ENCODE measurements around the gene OLFML2A.
"Not testable (repeated sequence)": the region's sequence is repeated elsewhere in the genome, so short reads cannot be mapped to it uniquely, and the experiment has no call there.

OLFML2A gene

DNA sequence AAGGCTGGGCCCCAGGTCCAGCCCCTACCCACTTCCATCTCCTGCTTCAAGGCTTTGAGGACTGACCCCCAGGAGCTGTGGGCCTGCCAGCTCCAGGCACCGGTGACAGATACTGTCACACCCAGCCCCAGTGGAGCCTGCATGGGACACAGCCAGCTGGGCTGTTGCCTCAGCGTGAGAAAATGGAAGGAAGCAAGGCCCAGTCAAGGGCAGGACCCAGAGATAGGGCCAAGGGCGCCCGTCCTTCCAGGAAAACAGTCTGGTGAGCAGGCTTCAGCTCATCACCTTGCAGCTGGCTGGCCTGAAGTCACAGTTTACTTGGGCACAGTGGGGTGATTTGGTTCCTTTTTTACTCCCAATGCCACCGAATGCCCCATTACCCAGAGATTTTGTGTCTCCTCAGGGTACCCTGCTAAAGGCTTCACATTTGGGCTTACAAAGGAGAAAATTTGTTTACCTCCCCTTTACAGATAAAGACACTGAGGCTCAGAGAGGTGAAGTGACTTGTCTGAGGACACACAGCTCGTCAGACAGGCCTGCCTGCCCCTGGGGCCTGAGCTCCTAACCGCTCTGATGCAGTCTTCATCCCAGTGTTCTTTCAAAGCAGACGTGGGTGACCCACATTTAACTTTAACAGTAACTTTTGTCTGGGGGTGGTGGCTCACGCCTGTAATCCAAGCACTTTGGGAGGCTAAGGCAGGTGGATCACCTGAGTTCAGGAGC is 54.9 kb downstream of the OLFML2A start:
- DNase-seq, result no peak

DNA sequence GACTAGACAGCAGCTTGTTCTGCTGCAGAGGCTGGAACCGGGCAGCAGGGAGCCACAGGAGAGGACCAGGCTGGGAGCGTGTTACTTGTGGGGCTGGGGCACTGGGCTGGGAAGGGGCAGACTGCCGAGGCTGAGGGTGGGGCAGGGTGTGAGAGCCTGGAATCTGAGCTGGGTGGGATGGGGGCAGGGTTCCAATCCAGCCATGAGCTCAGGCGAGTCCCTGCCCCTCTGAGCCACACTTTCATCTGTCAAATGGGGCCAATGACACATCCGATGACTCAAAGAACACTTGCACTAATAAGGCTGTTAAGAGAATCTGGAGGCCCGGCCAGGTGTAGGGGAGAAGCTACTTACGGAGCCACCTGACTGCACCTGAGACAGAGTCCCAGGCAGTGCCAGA is 57.7 kb downstream of the OLFML2A start:
- DNase-seq, result no peak

DNA sequence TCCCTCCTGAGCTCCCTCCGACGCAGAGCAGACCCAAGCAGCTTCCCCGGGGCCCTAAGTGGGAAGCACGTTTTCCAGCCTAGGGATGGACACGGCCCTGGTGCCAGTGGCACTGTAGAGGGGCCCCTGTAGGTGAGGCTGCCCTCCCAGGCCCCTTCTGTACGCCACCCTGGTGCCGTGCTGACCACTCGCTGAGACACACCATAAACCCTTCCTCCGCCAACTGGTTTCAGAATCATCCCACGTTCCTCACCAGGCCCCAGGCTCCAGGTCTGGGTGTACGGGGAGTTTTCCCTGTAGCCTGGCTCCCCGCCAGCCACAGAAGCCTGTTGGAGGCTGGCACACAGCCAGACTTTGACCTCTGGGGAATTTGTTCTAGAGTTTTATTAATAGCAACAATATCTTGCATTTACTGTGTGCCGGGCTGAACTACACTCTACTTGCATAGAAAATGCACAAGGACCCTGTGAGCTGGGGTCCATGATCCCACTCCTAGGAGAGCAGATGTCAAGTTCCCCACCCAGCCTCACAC is 58.2 kb downstream of the OLFML2A start:
- DNase-seq, result no peak

DNA sequence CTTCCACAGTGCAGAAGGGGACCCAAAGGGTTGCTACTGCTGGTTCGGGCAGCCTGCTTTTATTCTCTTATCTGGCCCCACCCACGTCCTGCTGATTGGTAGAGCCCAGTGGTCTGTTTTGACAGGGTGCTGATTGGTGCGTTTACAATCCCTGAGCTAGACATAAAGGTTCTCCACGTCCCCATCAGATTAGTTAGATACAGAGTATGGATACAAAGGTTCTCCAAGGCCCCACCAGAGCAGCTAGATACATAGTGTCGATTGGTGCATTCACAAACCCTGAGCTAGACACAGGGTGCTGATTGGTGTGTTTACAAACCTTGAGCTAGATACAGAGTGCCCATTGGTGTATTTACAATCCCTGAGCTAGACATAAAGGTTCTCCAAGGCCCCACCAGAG is 61.2 kb downstream of the OLFML2A start:
- not testable (repeated sequence) for DNase-seq

DNA sequence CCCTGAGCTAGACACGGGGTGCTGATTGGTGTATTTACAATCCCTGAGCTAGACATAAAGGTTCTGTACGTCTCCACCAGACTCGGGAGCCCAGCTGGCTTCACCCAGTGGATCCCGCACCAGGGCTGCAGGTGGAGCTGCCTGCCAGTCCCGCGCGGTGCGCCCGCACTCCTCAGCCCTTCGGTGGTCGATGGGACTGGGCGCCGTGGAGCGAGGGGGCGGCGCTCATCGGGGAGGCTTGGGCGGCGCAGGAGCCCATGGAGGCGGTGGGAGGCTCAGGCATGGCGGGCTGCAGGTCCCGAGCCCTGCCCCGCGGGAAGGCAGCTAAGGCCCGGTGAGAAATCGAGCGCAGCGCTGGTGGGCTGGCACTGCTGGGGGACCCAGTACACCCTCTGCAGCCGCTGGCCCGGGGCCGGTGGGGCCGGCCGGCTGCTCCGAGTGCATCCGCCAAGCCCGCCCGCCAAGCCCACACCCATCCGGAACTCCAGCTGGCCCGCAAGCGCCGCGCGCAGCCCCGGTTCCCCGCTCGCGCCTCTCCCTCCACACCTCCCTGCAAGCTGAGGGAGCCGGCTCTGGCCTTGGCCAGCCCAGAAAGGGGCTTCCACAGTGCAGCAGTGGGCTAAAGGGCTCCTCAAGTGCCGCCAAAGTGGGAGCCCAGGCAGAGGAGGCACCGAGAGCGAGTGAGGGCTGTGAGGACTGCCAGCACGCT is 61.8 kb downstream of the OLFML2A start:
- not testable (repeated sequence) for DNase-seq

DNA sequence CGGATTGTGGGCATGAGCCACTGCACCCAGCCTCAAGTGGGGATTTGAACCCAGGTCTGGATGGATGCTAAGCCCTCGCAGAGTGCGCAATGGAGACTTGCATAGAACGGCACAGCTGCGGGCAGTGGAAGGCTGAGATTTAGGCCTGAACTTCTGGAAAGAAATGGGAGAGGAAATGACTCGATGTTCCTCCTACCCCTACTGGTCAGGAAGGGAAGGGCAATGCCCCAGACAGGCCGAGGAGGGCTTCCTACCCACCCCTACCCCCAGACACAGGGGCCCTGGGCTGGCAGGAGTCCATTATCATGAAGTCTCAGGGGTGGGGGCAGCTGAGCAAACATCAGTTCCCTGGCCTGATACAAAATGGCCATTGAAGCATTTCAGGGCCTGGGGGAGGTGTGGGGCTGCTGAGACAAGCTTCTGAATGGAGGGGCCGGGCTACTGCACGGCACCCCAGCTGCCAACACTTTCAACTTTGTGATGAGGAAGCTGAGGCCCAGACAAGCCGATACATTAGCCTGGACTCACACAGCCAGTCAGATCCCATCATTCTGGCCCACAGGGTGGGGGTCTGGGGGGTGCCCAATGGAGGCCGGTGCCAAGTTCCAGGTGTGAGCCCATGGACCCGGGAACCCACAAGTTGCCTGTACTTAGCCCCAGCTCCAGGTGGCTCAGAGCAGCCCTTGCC is 62.8 kb downstream of the OLFML2A start:
- DNase-seq, result no peak

DNA sequence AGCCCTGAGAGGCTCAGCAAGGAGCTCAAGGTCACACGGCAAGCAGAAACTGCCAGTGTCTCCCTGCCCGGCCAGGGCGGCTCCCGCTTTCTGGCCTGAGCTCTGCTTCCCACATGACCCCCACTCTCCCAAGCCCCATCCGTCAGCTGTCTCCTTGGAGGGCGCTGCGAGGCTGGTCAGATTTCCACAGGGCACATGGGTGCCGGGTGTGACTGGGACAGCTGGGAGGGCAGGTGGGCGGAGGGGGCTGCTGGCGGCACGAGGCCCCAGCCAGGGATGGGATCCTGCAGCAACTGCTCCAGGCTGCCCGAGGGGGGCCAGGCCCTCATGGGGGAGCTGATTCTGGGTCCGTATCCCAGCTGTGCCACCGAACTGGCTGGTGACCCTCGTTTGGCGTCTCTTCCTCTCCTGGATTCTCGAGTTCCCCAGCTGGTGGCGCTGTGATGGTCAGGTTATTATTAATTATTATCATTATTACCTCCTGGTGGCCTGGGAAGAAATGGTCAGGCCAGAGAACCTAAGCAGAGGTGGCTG is 63.4 kb downstream of the OLFML2A start:
- no peak for DNase-seq

DNA sequence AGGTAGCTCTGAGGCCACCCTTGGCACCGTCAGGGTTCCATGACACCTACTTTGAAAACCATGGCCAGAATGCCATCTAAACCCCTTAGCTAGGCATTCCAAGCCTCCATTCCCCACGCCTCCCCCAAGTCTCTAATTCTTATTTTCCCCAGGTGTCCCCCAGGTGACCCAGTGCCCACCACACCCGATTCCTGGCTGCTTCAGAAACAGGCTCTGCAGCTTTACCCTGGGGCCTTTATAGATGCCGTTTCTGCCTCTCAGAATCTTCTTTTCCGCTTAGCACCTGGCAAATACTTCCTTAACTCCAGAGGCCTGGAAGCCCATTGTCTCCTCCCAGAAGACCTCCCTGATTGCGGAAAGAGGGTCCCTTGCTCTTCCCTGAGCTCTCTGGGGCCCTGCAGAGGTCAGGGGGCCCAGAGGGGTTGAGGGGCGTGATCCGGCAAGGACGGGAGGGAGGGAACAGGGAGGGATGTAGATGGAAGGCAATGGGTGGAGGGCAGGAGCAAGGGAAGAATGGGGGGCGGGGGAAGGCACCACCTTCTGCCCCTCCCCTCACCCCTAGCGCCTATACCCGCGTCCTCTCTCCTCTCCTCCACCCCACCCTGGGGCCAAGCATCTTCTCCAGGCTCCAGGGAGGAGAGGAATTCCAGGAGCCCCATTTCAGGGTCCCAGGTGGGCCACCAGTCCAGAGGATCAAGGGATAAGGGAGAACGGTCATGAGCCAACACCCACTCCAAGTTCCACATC is 64.3 kb downstream of the OLFML2A start:
- DNase-seq, result no peak

DNA sequence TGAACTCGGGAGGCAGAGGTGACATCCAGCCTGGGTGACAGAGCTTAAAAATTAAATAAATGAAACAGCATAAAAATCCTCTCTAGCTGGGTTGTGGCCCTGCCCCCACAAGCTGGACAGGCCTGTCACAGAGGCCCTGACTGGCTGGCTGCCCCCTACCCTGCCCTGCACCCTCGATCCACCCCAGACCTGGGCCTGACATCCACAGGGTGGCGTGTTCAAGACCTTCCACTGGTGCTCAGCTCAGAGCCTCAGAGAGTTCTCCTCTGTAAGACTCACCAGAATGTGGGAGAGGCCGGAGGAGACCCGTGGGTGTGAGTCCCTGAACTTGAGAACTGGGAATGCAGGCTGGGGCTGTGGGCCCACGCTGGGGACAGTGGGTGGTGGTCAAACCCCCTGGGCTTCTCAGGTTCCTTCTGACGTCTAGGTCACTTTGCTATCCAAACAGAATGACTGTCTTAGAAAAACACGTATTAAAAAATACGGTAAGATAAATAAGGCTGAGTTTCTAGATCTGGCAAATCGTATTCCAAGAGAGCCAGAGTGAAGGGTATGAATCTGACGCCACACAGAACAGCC is 66.6 kb downstream of the OLFML2A start:
- no peak for DNase-seq

DNA sequence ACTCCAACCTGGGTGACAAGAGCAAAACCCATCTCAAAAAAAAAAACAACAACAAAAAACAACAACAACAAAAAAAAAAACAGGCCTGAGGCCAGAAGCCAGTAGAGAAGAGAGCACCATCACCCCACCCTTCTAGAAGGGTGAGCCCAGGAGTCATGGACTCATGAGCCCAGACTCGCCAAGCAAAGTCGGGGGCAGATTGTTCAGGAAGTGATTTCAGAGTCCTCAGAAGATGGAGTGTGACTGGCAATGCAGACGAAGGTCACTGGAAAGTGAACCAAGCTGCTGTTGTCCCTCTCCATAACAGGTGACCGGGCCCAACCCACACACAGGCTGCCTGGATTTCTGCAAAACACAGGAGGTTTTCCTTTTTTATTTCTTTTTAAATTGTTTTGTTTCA is 67.4 kb downstream of the OLFML2A start:
- DNase-seq, result no peak

DNA sequence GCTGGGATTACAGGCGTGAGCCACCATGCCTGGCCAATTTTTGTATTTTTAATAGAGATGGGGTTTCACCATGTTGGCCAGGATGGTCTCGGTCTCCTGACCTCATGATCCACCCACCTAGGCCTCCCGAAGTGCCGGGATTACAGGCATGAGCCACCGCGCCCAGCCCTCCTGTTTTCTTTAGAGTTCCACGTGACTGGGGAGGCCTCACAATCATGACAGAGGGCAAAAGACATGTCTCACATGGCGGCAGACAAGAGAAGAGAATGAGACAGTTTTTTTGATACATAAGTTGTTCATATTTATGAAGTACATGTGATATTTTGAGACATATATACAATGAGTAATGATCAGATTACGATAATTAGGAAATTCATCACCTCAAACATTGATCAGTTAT is 69.5 kb downstream of the OLFML2A start:
- not testable (repeated sequence) for DNase-seq

DNA sequence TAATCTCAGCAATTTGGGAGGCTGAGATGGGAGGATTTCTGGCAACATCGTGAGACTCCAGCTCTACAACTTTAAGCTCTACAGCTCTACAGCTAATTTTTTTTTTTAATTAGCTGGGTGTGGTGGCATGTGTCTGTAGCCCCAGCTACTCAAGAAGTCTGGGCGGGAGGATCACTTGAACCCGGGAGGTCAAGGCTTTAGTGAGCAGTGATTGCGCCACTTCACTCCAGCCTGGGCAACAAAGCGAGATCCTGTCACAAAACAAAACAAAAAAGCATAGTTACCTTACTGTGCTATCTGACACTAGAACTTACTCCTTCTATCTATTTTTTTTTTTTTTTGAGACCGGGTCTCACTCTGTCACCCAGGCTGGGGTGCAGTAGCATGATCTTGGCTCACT is 70.0 kb downstream of the OLFML2A start:
- DNase-seq, result no peak

DNA sequence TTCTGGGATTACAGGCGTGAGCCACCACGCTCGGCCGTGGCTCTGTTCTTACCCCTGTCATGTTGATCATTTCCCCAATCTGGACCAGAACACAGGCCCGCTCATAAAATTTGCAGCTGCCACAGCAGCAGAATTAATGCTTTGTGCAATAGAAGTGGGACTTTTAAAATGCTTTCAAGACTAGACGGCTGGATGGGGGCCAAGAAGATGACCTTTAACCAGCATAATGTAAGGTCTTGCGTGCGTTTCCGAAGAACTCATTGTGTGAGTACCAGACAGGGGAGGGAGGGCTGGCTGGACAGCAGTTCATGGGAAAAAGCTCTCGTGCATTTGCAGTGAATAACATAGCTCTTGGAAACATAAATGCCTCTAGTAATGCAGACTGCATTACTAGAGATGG is 72.9 kb downstream of the OLFML2A start:
- DNase-seq, result no peak

DNA sequence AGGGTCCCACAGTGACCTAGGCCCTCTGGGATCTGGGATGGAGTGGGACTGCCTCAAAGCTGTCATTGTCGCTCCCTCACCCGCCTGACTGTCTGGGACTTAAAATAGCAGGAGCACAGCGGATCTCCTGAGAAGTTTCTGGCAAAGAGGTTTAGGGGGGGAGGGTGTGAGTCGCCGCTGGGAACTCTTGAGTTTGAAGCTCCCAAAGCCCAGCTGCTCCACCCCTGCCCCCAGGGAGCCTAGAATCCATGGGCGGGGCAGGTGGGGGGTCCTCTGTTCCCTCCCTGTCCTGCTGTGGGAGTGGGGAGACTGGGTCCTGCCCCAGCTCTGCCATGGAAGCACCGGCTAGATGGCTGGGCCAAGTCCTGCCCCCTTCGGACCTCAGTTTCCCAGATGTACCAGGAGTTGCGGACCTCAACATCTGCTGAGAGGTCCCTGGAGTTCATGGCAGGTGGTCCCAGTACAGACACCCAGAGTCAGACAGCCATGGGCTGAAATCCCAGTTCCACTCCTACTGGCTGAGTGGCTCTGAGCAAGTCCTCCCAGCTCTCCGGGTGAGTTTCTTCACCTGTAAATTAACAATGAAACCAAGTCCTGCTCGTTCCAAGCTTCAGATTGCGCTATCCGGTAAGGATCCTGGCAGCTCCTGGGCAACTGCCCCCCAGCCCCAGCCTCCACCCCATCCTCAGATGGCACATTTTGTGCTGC is 75.3 kb downstream of the OLFML2A start:
- DNase-seq, result no peak

DNA sequence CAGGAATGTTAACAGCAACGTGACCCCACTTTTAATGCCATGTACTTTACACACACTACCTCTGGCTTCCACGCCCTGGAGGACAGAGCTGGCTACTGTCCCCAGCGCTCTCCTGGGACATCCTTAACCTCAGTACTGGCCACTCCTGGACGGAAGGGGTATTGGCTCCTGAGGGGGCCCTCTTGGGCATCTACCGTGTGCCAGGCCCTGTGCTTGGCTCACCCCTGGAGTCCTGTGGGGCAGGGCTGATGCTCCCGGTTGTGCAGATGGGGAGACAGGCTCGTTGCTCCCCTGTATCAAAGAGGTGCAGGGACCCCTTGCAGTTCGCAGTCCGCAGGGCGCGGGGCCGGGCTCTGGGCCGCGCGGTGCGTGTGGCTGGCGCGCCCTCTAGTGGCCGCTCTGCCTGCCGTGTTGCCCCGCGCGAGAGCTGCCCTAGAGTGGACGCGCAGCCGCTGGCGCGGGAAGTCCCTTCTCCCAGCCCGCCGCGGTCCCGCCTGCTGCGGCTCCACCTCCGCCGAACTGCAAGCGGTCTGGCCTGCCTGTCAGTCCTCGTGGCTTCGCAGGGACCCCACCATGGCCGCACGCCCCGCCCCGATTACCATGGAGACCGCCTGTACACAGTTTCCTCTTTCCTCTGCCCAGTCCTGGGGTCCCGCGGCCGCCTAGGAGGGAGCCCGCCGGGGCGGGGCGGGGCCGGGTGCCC is 76.0 kb downstream of the OLFML2A start, which contains the start of gene WDR38:
Gene WDR38, plus strand, starts transcription at position 632 of the 703 bp plus-strand sequence. CDS start 72 bp downstream, outside the sequence.
- peak; percentile 78 for DNase-seq

DNA sequence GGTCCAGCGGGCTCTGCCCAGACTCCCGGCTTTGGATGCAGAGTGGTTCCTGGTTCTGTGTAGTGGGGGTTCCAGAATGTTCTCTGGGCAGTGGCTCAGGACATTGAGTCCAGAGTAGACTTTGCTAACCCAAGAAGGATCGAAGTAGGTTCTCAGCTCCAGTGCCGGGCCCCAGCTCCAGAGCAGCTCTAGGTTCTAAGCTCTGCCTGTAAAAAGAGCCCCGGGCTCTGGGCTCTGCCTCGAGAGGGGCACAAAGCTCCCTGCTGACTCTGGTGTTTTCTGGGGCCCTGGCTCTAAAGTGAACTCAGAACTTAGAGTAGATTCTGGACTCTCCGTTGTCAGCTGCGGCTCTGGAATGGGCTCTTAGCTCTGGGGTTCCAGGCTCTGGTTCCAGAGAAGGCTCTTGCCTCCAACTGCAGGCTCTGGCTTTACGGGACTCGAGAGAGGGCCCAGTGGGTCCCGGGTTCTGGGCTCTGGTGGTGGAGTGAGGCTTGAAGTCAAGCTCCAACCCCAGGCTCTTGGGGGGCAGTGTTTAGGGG is 76.7 kb downstream of the OLFML2A start:
- DNase-seq, result no peak

DNA sequence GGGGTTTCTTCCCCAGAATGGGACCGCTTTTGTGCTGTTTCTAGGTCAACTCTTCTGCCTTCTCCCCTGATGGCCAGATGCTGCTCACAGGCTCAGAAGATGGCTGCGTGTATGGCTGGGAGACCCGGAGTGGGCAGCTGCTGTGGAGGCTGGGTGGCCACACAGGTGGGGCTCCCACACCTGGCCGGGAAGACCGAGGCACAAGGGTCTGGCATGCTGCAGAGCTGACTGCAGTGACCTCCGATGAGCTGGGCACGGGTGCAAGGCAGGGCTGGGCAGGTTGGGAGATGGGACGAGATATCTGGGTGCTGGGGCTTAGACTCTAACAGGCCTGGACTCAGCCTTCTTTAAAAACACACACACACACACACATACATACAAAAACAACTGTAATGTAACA is 77.2 kb downstream of the OLFML2A start:
- DNase-seq, result no peak

DNA sequence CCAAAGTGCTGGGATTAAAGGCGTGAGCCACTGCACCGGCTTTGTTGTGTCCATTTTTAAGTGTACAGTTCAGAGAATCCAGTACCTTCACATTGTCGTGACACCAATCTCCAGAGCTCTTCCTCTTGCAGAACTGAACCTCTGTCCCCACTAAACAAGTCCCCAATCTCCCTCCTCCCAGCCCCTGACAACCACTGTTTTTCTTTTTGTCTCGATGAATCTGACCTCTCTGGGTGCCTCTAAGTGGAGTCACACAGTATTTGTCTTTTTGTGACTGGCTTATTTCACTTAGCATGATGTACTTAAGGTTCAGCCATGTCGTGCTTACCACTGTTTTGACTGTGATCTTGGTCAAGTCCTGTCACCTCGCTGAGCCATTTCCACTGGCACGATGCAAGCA is 77.9 kb downstream of the OLFML2A start:
- no peak for DNase-seq

DNA sequence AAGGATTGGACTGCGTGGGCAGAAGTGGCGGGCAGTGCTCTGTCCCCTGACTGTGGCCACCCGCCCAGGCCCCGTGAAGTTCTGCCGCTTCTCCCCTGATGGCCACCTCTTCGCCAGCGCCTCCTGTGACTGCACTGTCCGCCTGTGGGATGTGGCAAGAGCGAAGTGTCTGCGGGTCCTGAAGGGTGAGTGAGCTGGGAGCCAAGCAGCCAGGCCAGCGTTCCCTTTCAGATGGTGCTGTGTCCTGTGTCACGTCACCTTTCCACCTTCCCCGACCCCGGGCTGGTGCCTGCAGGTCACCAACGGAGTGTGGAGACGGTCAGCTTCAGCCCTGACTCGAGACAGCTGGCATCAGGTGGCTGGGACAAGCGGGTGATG is 78.6 kb downstream of the OLFML2A start:
- DNase-seq, result no peak

DNA sequence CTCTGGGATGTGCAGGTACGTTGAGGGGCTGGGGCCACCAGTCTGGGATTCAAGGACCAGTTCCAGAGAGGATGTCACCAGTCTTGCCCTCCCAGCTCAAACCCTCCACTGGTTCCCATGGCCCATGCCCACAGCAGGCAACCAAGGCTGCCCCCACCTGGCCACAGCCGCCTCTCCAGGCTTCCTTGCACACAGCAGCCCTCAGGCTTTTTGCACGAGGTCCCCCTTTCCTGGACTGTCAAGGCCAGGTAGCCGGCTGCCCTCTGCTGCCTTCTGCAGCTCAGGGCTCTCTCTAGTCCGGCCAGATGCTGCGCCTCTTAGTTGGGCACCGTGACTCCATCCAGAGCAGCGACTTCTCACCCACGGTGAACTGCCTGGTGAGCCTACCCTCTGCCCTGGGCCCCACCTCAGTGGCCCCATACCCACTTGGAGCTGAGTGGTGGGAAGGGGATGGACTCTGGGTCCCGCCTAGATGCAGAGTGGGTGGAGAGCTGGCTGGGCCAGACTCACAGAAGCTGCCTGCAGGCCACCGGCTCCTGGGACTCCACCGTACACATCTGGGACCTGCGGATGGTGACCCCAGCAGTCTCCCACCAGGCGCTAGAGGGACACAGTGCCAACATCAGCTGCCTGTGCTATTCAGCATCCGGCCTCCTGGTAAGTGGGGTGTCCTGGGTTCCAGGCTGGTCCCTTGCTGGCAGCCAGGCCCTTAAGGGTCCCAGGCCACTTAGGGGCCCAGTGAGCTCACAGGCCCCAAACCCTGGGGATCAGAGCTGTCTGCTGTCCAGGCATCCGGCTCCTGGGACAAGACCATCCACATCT is 79.2 kb downstream of the OLFML2A start:
- no peak for DNase-seq

All from KG1 (cell line).